GM19351 (cell line): Measurements from ENCODE around the gene UGGT2.
"Not testable (repeated sequence)": the region's sequence is repeated elsewhere in the genome, so short reads cannot be mapped to it uniquely, and the experiment has no call there.

Experiments used
- ATAC-seq: cut with Tn5 transposase; IDR thresholded peaks from one replicate; pipeline ENCODE4 v1.9.1; 2021; ENCODE audit warnings: mild to moderate bottlenecking, moderate library complexity; ENCODE audit not compliant: unreplicated experiment

Gene UGGT2

DNA sequence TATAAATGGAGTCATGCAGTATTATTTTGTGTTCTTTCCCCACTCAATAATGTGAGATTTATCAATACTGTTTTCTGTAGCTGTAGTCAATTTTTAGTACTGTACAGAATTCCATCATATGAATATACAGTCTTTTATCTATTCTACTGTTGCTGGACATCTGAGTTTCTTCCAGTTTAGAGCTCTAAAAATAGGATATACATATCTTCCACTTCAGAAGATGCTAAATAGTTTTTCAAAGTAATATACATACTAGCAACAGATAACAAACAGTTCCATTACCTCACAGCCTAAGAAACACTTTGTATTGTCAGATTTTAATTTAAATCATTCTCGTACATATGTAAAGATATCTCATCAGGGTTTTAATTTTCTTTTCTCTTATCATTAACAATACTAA, 149.6 kb downstream of the UGGT2 start:
- ATAC-seq = no peak

DNA sequence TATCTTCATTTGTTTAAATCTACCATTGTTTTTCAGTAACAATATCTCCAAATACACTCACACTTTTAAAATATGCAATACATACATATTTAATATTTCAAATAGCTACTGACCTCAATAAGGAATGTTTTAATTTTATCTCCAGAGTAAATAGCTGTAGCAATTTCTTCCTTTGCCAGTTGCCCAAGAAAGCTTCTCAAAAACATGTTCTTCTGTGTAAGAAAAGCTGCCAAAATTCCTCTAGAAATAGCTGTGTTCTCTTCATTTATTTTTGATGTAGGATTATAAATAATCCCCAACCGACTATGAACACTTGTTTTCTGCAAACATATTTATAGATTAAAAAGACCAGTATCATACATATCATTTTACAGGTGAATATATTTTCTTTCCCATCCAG, 150.5 kb downstream of the UGGT2 start:
- no peak for ATAC-seq

DNA sequence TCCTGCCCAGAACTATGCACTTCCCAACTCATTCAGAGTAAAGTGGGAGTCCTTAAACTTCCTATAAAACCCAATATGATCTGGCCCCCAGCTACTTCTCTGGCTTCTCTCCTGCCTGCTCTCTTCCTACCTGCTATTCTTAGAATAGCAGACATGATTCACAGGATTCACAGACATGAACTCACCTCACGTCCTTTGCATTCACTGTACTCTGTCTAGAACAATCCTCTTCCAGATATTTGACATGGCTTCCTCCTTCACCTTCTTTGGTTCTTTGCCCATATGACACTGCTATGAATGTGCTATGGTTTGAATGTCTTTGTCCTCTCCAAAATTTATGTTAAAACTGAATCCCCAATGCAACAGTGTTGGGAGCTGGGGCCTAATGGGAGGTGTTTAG, 154.9 kb downstream of the UGGT2 start:
- ATAC-seq = no peak

DNA sequence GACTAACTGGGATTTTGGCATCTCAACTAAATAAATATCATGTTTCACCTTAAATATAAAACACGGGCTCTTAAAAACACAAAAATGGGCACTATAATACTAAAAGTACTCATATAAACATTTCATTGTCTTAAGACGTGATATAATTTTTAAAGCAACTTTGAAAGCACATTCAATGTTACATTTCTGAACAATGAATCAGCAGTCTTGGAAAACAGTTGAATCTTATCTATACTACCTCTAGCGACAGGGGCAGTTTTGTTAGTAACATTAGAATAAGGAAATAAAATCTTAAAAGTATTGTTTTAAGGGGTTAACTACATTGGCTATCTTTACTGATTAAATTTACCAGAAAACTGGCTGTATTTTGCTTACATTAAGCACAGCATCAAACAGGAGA, 156.9 kb downstream of the UGGT2 start:
- ATAC-seq = no peak

DNA sequence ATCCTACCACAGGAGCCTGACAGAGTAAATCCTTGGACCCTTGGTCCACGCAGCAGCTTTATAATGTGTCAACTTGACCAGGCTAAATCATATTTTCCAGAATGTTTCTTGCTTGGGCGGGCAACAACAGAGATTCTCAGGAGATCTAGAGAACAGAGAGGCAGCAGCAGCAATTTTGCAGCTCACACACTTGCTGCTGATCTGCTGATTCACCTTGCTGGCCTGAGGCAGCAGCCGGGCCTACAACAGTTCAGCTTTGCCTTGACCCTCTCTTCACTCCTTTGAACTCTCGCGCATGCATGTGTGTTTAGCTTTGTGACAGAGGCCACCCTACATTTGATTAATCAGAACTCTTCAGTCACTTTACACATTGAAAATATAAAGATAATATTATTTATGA, 159.3 kb downstream of the UGGT2 start:
- ATAC-seq = no peak

- no peak for ATAC-seq
Measured at GRCh38 chr13:95882121-95882520, 171.1 kb downstream of the UGGT2 start.

DNA sequence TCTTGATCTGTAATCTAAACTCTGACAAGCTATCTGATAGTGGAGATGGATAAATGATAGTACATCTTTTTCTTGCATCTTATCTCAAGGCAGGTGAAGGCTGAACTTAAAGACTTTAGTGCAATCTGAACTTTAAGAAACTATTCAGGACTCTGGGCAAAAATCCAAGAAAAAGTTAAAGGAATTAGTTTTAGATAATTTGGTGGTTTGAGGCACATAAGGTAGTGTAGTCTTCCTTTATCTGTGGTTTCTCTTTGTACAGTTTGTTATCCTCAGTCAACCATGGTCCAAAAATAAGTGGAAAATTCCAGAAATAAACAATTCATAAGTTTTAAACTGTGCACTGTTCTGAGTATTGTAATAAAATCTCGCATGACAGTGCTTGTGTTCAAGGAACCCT, 172.9 kb downstream of the UGGT2 start:
- ATAC-seq = no peak

GRCh38 chr13:95874286-95874685, 178.9 kb downstream of the UGGT2 start:
- no peak for ATAC-seq

DNA sequence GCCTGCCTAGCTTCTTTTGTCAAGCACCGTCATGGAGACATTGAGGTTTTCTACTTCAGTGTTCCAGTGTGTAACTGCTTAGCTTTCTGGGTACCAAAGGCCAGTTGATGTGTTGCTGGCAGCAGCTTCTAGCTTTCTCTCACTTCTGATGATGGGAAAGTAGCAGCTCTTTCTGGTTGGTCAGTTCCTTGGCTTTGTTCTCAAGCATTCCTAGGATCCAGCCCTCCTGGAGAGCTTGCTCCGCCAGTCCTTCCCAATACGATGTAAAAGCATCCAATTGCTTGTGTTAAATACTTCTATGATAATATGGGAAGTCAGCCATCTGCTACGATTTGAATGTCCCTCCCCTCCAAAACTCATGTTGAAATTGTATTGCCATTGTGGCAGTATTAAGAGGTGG, 182.8 kb downstream of the UGGT2 start:
- no peak for ATAC-seq

DNA sequence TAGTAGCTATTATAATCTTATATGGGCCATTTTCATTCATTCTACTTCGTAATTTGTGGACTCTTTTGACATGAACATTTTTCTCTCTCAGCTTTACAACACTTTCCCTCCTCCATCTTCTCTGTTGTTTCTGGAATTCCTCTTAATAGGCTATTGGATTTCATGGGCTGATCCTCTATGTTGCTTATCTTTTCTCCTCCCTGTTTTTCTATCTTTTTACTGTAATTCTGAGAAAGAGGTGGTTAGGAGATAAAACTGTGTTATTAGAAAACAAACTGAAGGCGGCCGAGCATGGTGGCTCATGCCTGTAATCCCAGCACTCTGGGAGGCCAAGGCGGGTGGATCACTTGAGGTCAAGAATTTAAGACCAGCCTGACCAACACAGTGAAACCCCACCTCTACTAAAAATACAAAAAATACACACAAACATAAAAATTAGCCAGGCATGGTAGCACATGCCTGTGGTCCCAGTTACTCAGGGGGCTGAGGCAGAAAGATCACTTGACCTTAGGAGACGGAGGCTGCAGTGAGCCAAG, 188.1 kb downstream of the UGGT2 start:
- no peak for ATAC-seq

DNA sequence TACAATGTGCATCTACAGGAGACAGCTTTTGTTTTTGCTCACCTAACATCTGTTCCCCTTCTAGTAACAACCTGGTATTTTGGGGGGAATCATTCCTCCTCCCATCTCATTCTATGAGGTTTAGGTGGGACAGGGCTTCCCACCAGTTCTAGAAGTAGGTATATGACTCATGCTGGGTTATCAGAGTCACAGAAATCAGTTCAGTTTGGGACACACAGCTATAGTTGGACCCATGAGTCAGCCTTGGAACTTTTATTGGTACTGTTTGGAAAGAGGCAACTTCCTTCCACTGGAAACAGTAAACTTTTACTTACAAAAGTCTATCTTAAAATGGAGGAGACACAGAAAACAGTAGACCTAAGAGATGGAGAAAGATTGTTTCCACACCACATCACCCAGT, 190.8 kb downstream of the UGGT2 start:
- ATAC-seq = no peak

- no peak for ATAC-seq
Measured at GRCh38 chr13:95861296-95861695, 191.9 kb downstream of the UGGT2 start.

DNA sequence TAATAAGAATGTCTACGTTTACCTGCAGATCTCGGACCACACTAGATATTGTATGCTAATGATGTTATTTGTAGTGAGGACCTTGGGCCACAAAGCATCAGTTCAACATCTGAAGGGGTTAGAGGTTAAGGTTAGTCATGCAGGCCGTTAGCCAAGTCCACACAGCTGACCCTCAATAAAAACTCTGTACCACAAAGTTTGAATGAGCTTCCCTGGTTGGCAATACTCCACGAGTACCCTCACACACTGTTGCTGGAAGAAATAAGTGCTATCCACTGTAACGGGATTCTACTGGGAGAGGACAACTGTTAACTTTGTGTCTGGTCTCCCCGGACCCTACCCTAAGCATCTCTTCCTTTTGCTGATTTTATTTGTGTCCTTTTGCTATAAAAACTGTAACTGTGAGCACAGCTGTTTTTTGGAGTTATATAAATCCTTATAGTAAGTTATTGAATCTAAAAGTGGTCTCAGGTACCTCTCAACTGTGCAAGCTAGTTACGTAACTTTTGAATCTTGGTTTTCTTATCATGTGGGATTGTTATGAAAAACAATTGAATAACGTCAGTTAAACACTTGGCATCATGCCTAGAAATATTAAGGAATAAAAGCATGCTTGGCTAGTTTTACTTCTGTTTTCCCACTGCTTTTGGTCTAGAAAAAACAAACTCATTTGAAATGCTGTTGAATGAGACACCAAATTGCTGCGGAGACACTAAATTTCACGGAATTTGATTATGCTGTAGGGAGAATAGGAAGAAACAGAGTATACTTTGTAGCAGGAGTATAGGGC, 194.7 kb downstream of the UGGT2 start:
- ATAC-seq = no peak

GRCh38 chr13:95845656-95846055, 207.5 kb downstream of the UGGT2 start:
- not testable (repeated sequence) for ATAC-seq

GRCh38 chr13:95842898-95843297, 210.3 kb downstream of the UGGT2 start:
- no peak for ATAC-seq

DNA sequence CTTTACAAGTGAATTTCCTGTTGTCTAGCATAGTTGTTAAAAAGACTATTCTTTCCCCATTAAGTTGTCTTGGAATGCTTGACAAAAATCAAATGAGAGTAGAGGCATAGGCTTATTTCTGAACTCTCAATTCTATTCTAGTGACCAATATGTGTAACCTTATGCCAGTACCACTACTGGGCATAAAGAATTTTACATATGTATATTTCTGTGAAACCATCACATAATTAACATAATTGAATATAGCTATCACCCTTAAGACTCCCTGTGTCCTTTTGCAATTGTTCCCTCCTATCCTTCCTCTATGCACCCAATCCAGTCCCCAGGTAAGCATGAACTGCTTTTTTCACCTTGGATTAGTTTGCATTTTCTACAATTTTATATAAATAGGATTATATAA, 211.3 kb downstream of the UGGT2 start:
- ATAC-seq = no peak

- ATAC-seq = peak; percentile 95
Measured at GRCh38 chr13:95834134-95834765, 219.0 kb downstream of the UGGT2 start.

DNA sequence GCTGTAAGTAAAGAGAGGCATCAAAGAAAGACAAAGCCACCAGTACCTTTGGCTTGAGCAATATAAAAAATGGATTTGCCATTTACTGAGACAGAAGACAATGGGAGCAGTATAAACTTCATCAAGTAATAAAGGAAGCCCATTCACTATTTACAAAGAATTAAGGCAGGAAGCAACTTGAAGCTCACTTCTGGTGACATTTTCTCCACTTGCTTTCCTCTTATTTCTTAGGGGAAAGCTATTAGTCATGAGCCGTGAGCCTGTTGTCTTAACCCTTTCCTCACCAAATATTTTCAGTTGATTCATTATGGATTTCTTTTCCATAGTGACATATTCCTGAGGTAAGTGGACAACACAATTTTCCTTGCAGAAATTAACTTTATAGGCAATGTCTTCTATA, 219.5 kb downstream of the UGGT2 start:
- ATAC-seq = no peak

DNA sequence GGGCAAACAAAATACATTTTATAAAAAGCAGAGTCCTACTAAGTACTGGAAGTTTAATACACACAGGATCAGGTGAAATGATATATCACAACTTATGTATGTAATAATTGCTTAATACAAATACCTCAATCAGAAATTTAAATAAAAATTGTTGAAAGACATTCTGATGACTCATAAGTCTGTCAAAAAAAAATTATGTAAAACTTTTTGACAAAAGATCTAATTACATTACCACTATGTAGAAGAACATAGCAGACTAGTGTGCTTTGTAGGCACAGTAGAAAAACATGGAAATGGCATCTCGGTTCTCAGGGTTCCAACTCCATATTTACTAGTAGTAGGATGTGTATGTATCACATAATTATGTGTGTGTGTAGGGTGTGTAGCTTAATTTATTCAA, 220.1 kb downstream of the UGGT2 start:
- ATAC-seq = no peak

DNA sequence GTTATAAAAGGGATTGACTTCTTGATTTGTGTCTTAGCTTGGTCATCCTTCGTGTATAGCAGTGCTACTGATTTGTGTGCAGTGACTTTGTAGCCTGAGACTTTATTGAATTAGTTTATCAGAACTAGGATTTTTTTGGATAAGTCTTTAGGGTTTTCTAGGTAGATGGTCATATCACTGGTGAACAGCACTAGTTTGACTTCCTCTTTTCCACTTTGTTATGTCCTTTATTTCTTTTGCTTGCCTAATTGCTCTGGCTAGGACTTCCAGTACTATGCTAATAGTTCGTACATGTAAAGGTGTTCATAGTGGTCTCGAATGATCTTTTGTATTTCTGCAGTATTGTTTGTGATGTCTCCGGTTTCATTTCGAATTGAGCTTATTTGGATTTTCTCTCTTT, 230.9 kb downstream of the UGGT2 start:
- no peak for ATAC-seq

DNA sequence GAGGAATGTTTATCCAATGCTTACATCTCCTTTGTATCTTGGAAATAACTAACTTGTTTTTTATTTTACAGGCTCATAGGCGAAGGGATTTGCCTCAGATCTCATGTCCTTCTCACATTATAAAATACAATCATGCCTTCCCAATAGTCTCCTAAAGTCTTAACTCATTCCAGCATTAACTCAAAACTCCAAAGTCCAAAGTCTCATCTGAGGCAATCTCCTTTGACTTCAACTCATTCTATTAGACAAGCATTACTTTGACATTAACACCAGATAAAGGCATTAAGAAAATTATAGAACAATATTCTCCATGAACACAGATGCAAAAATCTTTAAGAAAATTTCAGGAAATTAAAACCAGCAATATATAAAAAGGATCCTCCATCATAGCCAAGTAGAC, 238.7 kb downstream of the UGGT2 start:
- no peak for ATAC-seq

DNA sequence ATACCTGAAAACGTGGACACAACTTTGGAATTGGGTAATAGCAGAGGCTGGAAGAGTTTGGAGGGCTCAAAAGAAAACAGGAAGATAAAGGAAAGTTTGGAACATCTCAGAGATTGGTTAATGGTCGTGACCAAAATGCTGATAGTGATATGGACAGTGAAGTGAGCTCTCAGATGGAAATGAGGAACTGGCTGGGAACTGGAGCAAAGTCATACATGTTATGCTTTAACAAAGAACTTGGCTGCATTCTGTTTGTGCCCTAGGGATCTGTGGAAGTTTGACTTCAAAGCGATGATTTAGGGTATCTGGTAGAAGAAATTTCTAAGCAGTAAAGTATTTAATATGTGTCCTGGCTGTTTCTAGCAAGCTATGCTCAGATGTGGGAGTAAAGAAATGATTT, 240.1 kb downstream of the UGGT2 start:
- no peak for ATAC-seq
